SJCRH30 (cell line): ENCODE results near the gene VWA8. TPM values are rescaled to one million over a fixed set of nuclear protein-coding genes. Genes with fewer than 3 reads are reported as not detected.

Experiments used
- DNase-seq, 2 experiments: peaks; one replicate each; pipeline ENCODE4 v3.0.0-alpha.2; 2015 to 2020
- H3K27ac ChIP-seq: fragments of 250-450 bp; sonication (Bioruptor Pico); 2 replicates; pipeline ENCODE4 v1.5.1; 2020; ENCODE audit warnings: mild to moderate bottlenecking, moderate library complexity
- H3K27me3 ChIP-seq: fragments of 250-450 bp; sonication (Bioruptor Pico); 2 replicates; pipeline ENCODE4 v1.5.1; 2020; ENCODE audit warnings: mild to moderate bottlenecking, moderate library complexity
- H3K36me3 ChIP-seq: fragments of 250-450 bp; sonication (Bioruptor Pico); 2 replicates; pipeline ENCODE4 v1.5.1; 2020; ENCODE audit warnings: mild to moderate bottlenecking, moderate library complexity
- H3K4me1 ChIP-seq: fragments of 250-450 bp; sonication (Bioruptor Pico); 2 replicates; pipeline ENCODE4 v1.5.1; 2020; ENCODE audit warnings: mild to moderate bottlenecking, moderate library complexity
- H3K4me3 ChIP-seq: fragments of 250-450 bp; sonication (Bioruptor Pico); 2 replicates; pipeline ENCODE4 v1.5.1; 2020; ENCODE audit warnings: mild to moderate bottlenecking, moderate library complexity
- H3K9me3 ChIP-seq: fragments of 250-450 bp; sonication (Bioruptor Pico); replicated peaks from 2 replicates; pipeline ENCODE4 v1.5.1; 2020; ENCODE audit warnings: mild to moderate bottlenecking, moderate library complexity
- total RNA-seq: library from RNA; depleted of rRNA; stranded (reverse); fragments of >200 nt; shearing (Covaris generic); gene quantifications from 2 replicates; pipeline ENCODE4 v1.2.3, GENCODE V29; 2014

The VWA8 gene
- total RNA-seq, 1 experiment from 2014 or later, result 14.8 TPM

DNA sequence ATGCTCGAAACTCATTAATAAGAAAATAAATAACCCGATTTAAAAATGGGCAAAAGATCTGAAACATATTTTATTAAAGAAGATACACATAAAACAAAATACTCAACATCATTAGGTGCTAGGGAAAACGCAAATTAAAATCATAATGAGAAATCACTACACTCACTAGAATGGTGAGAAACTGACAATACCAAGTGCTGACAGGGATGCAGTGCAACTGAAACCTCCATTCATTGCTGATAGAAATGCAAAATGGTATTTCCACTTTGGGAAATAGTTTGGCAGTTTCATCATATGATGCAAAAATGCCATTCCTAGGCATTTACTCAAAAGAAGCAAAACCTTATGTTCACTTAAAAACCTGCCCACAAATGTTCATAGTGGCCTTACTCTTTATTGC, 278.1 kb downstream of the VWA8 start:
- no peak overlapping the region for H3K27ac ChIP-seq
- no peaks in the 10 kb centered on the region for H3K27me3 ChIP-seq
- no peaks in the 10 kb centered on the region for H3K36me3 ChIP-seq
- no peaks in the 10 kb centered on the region for H3K4me1 ChIP-seq
- no peak for DNase-seq
- H3K4me3 ChIP-seq, result no peak overlapping the region
- H3K9me3 ChIP-seq, result no peaks in the 10 kb centered on the region

DNA sequence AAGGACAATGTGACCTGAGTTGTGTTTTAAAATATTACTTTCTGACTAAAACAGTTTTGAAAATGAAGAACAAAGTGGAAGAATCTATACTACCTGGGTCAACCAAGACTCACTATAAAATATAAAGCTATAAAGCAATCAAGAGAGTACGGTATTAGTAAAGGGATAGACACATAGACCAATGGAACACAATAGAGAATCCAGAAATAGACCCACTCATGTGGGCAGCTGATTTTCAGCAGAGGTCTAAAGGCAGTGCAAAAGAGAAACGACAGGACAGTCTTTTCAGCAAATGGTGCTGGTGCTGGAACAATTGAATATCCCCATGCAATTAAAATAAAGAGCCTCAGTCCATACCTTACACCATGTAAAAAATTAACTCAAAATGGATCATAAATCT, 278.9 kb downstream of the VWA8 start:
- no peaks in the 10 kb centered on the region for H3K36me3 ChIP-seq
- H3K4me3 ChIP-seq, result no peak overlapping the region
- no peak overlapping the region for H3K27ac ChIP-seq
- H3K4me1 ChIP-seq, result no peaks in the 10 kb centered on the region
- no peak for DNase-seq
- no peaks in the 10 kb centered on the region for H3K9me3 ChIP-seq
- no peaks in the 10 kb centered on the region for H3K27me3 ChIP-seq

DNA sequence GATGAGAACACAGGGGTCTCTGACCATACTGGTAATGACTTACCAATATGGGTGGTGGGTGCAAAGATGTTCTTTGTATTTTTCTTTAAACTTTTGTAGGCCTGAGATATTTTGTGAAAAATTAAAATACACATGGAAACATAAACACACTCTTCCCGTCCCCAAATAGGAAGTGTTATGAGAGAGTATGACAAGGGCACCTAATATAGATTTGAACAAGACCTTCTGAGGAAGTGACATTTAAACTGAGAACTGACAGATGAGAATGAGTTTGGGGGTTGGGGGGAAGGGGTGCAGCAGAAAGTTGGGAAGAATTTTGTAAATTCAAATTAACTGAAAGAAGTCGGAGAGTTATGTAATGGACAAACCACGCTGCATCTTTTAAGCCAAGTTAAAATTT, 279.3 kb downstream of the VWA8 start:
- Histone ChIP-seq H3K27me3 (no peaks in the 10 kb centered on the region), H3K9me3 (no peaks in the 10 kb centered on the region), H3K27ac (no peak overlapping the region), H3K4me3 (no peak overlapping the region), H3K4me1 (no peaks in the 10 kb centered on the region), H3K36me3 (no peaks in the 10 kb centered on the region)
- DNase-seq, result no peak

DNA sequence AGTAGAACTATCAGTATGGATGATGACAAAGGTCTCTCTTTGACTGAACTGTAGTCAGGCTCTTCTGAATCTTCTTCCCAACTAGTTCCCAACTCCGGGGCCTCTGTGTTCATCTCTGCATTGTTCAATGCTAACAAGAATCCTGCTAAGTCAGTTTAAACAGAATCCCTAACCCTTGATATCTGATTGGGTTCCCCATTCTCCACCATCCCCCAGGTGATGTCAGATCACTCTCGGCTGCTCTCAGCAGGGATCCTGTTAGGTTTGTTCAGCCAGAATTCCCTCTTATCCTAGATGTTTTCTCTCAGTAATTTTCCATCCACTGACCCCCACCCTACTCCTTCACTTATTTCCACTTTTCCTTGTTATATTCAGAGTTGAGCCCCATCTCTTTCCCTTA, 280.0 kb downstream of the VWA8 start:
- DNase-seq, result no peak
- Histone ChIP-seq H3K36me3 (no peaks in the 10 kb centered on the region; the same call in 1 of the 2 replicates), H3K27me3 (no peaks in the 10 kb centered on the region)

DNA sequence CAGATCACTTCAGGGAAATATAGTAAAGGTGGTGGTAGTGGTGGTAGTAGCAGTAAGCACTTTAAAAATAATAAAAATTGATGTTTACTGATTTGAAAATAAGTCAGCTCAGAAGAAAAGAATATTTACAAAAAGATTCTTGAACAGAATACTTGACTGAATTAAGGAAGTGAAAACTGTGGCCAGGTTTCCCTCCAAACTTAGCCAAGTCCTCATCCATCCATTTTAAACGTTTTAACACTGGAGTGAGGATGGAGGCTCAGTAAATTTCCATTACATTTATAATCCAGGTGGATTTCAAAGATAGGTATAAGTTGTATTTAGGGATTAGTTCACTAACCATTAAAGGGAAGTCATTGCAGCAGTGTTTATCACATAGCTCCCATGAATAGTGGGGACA, 282.1 kb downstream of the VWA8 start:
- Histone ChIP-seq H3K4me1 (no peaks in the 10 kb centered on the region), H3K9me3 (no peaks in the 10 kb centered on the region), H3K36me3 (no peaks in the 10 kb centered on the region; the same call in 1 of the 2 replicates), H3K27ac (no peak overlapping the region), H3K4me3 (no peak overlapping the region), H3K27me3 (no peaks in the 10 kb centered on the region)
- DNase-seq, result no peak

More for the DNA sequence above, 280.0 kb downstream of the VWA8 start:
- Histone ChIP-seq H3K4me1 (no peaks in the 10 kb centered on the region), H3K4me3 (no peak overlapping the region), H3K27ac (no peak overlapping the region), H3K9me3 (no peaks in the 10 kb centered on the region)

DNA sequence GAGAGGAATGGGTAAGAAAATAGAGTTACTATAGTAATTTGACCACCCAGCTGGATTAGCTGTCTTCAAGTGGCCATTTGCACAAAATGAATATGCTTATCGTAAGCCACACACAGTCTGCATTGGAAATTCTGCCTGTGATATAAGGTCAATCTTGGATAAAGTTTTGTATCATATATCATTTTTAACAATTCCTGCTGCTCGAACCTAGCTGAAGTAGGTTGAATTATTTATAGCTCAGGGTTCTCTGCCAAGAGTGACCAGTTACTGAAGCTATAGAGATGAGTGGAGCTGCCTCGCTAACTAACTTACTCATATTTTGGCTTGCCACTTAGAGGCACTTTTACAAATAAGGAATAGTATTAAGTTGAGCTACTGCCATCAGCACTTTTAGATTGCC, 282.7 kb downstream of the VWA8 start:
- H3K4me3 ChIP-seq, result no peak overlapping the region
- H3K36me3 ChIP-seq, result no peaks in the 10 kb centered on the region; the same call in 1 of the 2 replicates
- no peaks in the 10 kb centered on the region for H3K9me3 ChIP-seq
- DNase-seq, result no peak
- H3K27ac ChIP-seq, result no peak overlapping the region
- no peaks in the 10 kb centered on the region for H3K27me3 ChIP-seq
- no peaks in the 10 kb centered on the region for H3K4me1 ChIP-seq

DNA sequence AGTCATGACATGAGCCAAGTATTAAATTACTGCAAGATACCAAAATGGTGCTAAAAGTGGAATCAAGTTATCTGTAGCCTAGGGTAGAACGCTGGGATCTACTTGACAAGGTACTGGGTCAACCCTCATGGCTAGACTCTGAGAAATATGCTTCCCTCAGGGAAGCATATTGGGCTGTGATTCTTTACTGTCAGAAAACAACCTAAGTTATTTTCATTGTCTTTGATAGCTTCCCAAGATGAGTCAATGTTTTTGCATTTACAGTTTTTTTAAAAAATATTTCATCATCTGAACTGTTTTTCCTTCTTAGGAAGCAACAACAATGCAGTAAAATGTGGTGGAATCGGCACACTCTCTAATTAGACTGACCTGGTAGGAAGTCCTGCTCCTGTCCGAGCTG, 285.6 kb downstream of the VWA8 start:
- no peaks in the 10 kb centered on the region; the same call in 1 of the 2 replicates for H3K36me3 ChIP-seq
- H3K4me1 ChIP-seq, result peaks cover 2% of the 10 kb centered on the region; the same call in 1 of the 2 replicates
- DNase-seq, result no peak
- H3K27me3 ChIP-seq, result no peaks in the 10 kb centered on the region
- no peak overlapping the region for H3K27ac ChIP-seq
- H3K9me3 ChIP-seq, result no peaks in the 10 kb centered on the region
- no peak overlapping the region for H3K4me3 ChIP-seq

DNA sequence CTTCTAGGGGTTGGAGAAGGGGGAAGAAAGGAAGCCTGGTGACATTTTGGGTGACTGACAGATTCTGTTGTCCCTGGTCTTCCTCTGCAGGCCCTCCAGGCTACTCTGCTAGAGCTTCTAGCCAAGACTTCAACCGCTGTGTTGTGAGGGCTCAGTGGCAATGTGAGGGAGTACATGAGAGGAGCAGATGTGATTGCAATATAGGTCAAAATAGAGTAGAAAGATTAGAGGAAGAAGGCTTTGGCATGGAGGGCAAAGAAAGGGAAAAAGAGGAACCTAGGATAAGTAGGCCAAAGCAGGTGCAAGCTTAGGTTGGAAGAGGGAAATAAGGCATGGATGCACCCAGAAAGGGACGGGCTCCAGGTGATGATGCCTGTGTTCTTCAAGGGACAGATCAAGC, 286.7 kb downstream of the VWA8 start:
- no peak overlapping the region for H3K27ac ChIP-seq
- no peak overlapping the region for H3K4me3 ChIP-seq
- no peaks in the 10 kb centered on the region for H3K9me3 ChIP-seq
- no peaks in the 10 kb centered on the region; the same call in 1 of the 2 replicates for H3K36me3 ChIP-seq
- DNase-seq, result no peak
- no peaks in the 10 kb centered on the region for H3K27me3 ChIP-seq
- peaks cover 11% of the 10 kb centered on the region for H3K4me1 ChIP-seq

DNA sequence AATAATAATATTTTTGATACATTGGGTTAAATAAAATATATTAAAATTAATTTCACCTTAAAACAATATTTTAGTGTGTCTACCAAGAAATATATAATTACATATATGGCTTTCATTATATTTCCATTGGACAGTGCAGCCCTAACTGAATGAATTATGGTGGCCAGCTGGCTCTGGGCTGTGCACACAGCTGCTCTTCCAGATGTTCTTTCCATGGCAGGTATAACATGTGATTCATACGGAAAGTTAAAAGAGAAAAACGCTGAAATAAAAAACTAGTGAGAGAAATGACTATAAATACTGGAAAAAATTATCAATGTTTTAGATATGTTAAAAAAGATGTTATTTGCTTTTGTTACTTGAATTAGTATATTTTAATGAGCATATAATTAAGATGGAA, 287.3 kb downstream of the VWA8 start:
- H3K36me3 ChIP-seq, result no peaks in the 10 kb centered on the region; the same call in 1 of the 2 replicates
- peak in 1 of 2 experiments; percentile 33 for DNase-seq
- H3K27ac ChIP-seq, result no peak overlapping the region
- H3K9me3 ChIP-seq, result no peaks in the 10 kb centered on the region
- H3K27me3 ChIP-seq, result no peaks in the 10 kb centered on the region
- H3K4me3 ChIP-seq, result no peak overlapping the region
- peaks cover 11% of the 10 kb centered on the region for H3K4me1 ChIP-seq

DNA sequence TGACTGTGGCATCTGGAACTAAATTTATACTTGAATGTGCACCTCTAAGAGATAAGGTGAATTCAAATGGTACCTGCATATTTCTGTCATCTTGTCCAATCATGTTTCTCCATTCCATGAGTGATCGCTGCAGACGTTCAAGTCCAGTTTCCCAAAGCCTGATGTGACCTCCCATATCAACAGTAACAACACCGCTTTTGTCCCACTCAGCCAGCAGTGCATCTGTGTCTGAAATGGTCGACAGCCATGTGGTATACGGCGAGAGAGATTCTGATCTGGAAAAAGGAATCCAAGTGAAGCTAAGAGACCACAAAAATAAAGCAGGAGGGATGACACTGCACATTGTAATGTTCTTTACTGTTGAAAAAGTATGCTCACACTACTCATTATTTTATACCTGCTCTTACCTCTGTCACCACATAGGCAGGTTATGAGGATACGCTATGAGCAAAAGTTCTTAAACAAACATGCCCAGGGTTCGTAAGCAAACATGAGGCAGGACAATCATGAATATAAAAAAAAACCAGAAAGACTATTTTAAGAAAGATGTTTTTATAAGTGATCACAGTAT, 290.0 kb downstream of the VWA8 start:
- DNase-seq, result no peak
- Histone ChIP-seq H3K4me3 (no peak overlapping the region), H3K4me1 (peaks cover 11% of the 10 kb centered on the region), H3K27ac (no peak overlapping the region), H3K36me3 (no peaks in the 10 kb centered on the region; the same call in 1 of the 2 replicates), H3K27me3 (no peaks in the 10 kb centered on the region), H3K9me3 (no peaks in the 10 kb centered on the region)

DNA sequence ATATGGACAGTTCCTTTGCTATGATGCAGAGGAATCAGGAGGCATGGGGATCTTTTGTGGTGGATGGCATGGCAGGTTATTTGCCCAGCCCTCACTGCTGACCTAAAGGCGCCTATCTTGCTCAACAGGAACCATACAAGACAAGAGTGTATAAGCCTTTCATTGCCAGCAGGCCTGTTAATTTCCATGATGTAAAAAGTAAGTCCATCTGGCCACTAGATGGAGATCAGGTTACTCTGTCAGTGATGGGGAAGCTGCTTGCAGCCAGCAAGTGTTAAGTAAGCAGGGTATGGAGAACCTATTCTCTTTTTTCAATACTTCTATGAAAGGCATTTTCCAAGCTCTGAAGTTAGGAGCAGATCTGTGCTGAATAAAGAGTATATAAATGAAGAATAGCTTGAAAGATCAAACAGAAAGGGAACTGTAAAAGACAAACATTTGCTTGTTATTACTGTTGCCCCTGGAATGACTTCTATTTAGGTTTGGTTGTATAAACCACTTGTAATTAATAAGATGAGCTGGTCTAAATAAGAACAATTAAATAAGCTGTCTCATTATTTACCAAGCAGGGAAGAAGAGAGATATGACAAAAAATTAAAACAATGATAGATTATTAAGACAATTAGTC, 292.7 kb downstream of the VWA8 start:
- no peaks in the 10 kb centered on the region for H3K27me3 ChIP-seq
- no peak overlapping the region for H3K4me3 ChIP-seq
- no peaks in the 10 kb centered on the region for H3K9me3 ChIP-seq
- H3K36me3 ChIP-seq, result 0 out of 2 replicates have a peak, but pooled peaks cover 2% of the 10 kb centered on the region
- DNase-seq, result peak; percentile 68 to 87
- no peak overlapping the region for H3K27ac ChIP-seq
- H3K4me1 ChIP-seq, result peaks cover 11% of the 10 kb centered on the region

DNA sequence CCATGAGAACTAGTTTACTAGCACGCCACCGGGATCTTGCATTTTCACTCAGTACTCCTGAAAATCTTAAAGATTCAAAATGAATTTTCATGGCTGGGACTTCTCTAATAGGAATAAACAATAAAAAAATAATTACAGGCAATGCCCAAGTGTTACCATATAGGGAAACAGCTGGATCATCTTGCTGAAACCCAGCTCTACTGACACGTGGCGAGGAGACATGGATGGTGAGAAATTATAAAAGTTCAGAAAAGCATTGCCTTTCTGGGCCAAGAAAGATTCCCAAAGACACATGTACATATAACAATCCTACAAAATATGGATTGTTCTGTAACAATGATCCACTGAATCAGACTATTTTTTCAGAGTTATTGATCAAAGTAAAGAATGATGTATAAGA, 294.3 kb downstream of the VWA8 start:
- H3K4me3 ChIP-seq, result no peak overlapping the region
- H3K9me3 ChIP-seq, result no peaks in the 10 kb centered on the region
- H3K36me3 ChIP-seq, result 0 out of 2 replicates have a peak, but pooled peaks cover 2% of the 10 kb centered on the region
- no peak overlapping the region for H3K27ac ChIP-seq
- peaks cover 11% of the 10 kb centered on the region for H3K4me1 ChIP-seq
- no peaks in the 10 kb centered on the region for H3K27me3 ChIP-seq
- DNase-seq, result no peak

DNA sequence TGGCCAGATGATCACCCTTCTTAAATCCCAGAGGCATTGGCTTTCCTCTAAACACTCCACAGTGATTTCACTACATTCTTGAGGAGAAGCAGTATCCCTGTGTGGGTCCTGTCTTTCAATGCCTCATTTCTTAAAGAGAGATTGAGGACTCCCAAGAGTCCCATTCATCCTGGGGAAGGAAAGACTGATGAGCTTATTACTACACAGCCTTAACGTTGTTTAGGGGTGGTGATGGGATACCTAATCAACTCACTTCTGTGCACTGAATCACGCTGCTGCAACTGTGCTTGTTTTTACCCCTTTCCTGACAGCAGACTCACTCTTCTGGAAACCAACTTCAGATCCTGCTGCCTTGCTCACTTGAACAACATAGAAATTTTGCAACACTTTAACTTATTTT, 300.5 kb downstream of the VWA8 start:
- no peaks in the 10 kb centered on the region for H3K27me3 ChIP-seq
- no peak for DNase-seq
- H3K27ac ChIP-seq, result no peak overlapping the region
- no peak overlapping the region for H3K4me3 ChIP-seq
- H3K36me3 ChIP-seq, result no peaks in the 10 kb centered on the region
- no peaks in the 10 kb centered on the region for H3K9me3 ChIP-seq
- H3K4me1 ChIP-seq, result no peaks in the 10 kb centered on the region

DNA sequence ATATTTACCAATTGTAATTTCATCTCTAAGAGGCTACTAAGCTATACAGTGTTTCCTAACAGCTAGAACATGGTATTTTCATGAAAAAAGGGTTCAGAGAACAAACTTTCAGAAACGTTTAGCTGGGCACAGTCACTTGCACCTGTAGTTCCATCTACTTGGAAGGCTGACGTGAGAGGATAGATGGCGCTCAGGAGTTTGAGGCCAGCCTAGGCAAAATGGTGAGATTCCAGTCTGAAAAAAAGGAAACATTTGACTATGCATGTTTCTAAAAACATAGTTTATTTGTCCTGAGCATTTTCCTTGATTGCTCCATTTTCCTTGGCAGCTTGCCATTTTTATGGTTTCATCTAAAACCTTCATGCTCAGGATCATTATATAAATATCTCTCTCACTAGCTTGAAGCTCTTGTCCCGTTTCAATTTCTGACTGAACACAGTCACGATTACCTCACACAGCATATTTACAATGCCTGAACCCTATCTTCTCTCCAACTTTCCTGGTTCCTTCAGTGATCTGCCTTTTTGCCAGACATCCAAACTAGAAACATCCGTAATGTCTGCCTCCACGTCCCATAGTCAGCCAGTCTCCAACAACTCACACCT, 302.8 kb downstream of the VWA8 start:
- H3K36me3 ChIP-seq, result no peaks in the 10 kb centered on the region
- no peaks in the 10 kb centered on the region for H3K4me1 ChIP-seq
- no peak overlapping the region for H3K27ac ChIP-seq
- H3K4me3 ChIP-seq, result no peak overlapping the region
- no peaks in the 10 kb centered on the region for H3K9me3 ChIP-seq
- DNase-seq, result no peak
- no peaks in the 10 kb centered on the region for H3K27me3 ChIP-seq

DNA sequence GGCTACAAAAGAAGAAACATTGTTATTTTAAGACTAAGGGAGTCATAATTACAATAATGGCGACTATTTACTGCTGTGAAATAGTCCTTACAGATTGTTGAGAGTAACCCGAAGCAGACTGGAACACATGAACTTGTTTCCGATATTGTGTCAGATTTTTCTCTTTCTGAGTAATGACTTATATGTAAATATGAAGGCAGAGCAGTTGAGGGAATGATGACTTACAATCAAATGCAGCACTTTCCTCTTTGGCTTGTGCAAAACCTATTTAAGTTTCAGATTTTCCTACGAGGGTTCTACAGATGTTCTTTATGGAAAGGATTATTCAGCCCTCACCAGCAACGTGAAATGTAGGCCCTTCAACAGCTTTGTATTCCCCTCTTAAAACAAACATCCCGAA, 304.9 kb downstream of the VWA8 start:
- Histone ChIP-seq H3K27me3 (no peaks in the 10 kb centered on the region), H3K36me3 (no peaks in the 10 kb centered on the region), H3K4me3 (no peak overlapping the region), H3K4me1 (no peaks in the 10 kb centered on the region), H3K27ac (no peak overlapping the region), H3K9me3 (no peaks in the 10 kb centered on the region)
- DNase-seq, result no peak
